ENCODE measurements around the gene SPRR2G. TPM values are rescaled to one million over a fixed set of nuclear protein-coding genes. Genes with fewer than 3 reads are reported as not detected.
"Not testable (repeated sequence)": the region's sequence is repeated elsewhere in the genome, so short reads cannot be mapped to it uniquely, and the experiment has no call there.

The SPRR2G gene
- total and polyA plus RNA-seq, 4 experiments from 2014 or later, result not detected

DNA sequence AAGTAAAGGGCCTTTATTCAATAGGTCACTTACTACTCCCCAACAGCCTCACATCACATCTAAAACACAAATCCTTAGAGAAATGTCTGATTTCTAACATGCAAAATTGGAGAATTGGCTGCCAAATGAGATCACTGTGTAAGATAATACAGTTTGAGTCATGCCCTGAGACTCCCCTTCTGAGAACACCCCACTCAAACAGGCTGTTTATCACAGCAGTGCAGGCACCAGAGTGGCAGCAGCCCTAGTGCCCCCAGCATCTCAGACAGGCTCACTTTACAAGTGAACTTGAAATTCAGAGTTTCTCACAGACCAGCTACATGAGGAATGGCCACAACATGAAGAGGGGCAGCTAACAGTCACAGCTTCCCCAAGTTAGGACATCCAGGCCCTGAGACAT lies 35.4 kb downstream of the SPRR2G start:
- H3K27ac Mint-ChIP-seq; H3K27me3 ChIP-seq (ENCODE audit: insufficient read depth, low read length); POLR2A ChIA-PET (ENCODE audit: partially characterized antibody); DNase-seq; H3K36me3 ChIP-seq (ENCODE audit: insufficient read depth, low read length); H3K27ac ChIP-seq (ENCODE audit: low read depth, low read length); H3K9me3 ChIP-seq (ENCODE audit: control insufficient read depth in 1 of 2, low read length in 2 of 2); H3K4me1 ChIP-seq (ENCODE audit: insufficient read depth, low read length); H3K4me1 Mint-ChIP-seq; H3K4me3 ChIP-seq (ENCODE audit: low read length in 2 of 2); CTCF ChIA-PET (ENCODE audit: partially characterized antibody); H3K36me3 Mint-ChIP-seq; intact Hi-C loops (cut with micrococcal nuclease); H3K4me3 Mint-ChIP-seq; H3K9me3 Mint-ChIP-seq: not testable (repeated sequence)
- peaks cover 10 to 15% of the 10 kb centered on the region in 2 donors for H3K27me3 Mint-ChIP-seq

GRCh38 chr1:153113416-153113815 lies 37.3 kb downstream of the SPRR2G start, which contains the start of gene SPRR2F:
Gene SPRR2F, minus strand, starts transcription at chr1:153113516. Its CDS starts 783 bp downstream, at chr1:153112733.
- Mint-ChIP-seq H3K9me3 (peaks cover 0 to 5% (median under 1%) of the 10 kb centered on the region in 8 donors), H3K27me3 (peaks cover 5 to 8% of the 10 kb centered on the region in 2 donors), H3K36me3 (no peaks in the 10 kb centered on the region), H3K27ac (no peak within 1 kb of the TSS), H3K4me3 (no peak within 1 kb of the TSS), H3K4me1 (no peaks in the 10 kb centered on the region)
- Histone ChIP-seq H3K9me3 (ENCODE audit: control insufficient read depth in 1 of 2, low read length in 2 of 2) (no peaks in the 10 kb centered on the region), H3K4me1 (ENCODE audit: insufficient read depth, low read length) (no peaks in the 10 kb centered on the region), H3K27ac (ENCODE audit: low read depth, low read length) (no peak within 1 kb of the TSS), H3K27me3 (ENCODE audit: insufficient read depth, low read length) (no peaks in the 10 kb centered on the region), H3K4me3 (ENCODE audit: low read length in 2 of 2) (no peak within 1 kb of the TSS), H3K36me3 (ENCODE audit: insufficient read depth, low read length) (no peaks in the 10 kb centered on the region)
- intact Hi-C loops (cut with micrococcal nuclease), result no loop called here
- POLR2A ChIA-PET (ENCODE audit: partially characterized antibody), result no interaction called here
- CTCF ChIA-PET (ENCODE audit: partially characterized antibody), result no interaction called here
- no peak for DNase-seq

DNA sequence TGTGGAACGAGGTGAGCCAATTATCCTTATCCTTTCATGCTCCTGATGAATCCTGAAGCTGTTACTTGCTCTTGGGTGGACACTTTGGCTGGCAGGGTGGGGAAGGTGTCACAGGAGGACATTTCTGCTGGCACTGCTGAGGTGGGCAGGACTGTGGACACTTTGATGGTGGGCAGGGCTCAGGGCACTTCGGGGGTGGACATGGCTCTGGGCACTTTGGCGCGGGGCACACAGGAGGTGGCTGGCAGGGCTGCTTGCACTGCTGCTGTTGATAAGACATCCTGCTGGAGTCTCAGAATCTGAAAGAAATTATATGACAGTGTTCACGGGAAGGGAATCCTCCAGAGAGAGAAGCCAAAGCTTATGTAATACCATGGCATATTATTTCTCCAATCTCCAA lies 38.2 kb downstream of the SPRR2G start:
- H3K4me3 Mint-ChIP-seq; POLR2A ChIA-PET (ENCODE audit: partially characterized antibody); H3K36me3 ChIP-seq (ENCODE audit: insufficient read depth, low read length); H3K4me1 Mint-ChIP-seq; H3K27me3 ChIP-seq (ENCODE audit: insufficient read depth, low read length); H3K4me3 ChIP-seq (ENCODE audit: low read length in 2 of 2); H3K4me1 ChIP-seq (ENCODE audit: insufficient read depth, low read length); H3K9me3 ChIP-seq (ENCODE audit: control insufficient read depth in 1 of 2, low read length in 2 of 2); H3K27ac Mint-ChIP-seq; CTCF ChIA-PET (ENCODE audit: partially characterized antibody); H3K27ac ChIP-seq (ENCODE audit: low read depth, low read length); H3K36me3 Mint-ChIP-seq; H3K27me3 Mint-ChIP-seq; H3K9me3 Mint-ChIP-seq; intact Hi-C loops (cut with micrococcal nuclease); DNase-seq: not testable (repeated sequence)

GRCh38 chr1:153100245-153100644 lies 50.4 kb downstream of the SPRR2G start:
- no peak overlapping the region for H3K4me3 Mint-ChIP-seq
- no peaks in the 10 kb centered on the region for H3K4me1 ChIP-seq (ENCODE audit: insufficient read depth, low read length)
- no peak overlapping the region for H3K27ac Mint-ChIP-seq
- POLR2A ChIA-PET (ENCODE audit: partially characterized antibody), result no interaction called here
- intact Hi-C loops (cut with micrococcal nuclease), result no loop called here
- H3K27me3 ChIP-seq (ENCODE audit: insufficient read depth, low read length), result peaks cover 8% of the 10 kb centered on the region
- H3K4me3 ChIP-seq (ENCODE audit: low read length in 2 of 2), result no peak overlapping the region
- H3K9me3 Mint-ChIP-seq, result peaks cover 0 to 3% (median 0%) of the 10 kb centered on the region in 8 donors
- no peaks in the 10 kb centered on the region for H3K36me3 Mint-ChIP-seq
- H3K27ac ChIP-seq (ENCODE audit: low read depth, low read length), result no peak overlapping the region
- H3K27me3 Mint-ChIP-seq, result peaks cover 10 to 20% of the 10 kb centered on the region in 2 donors
- H3K9me3 ChIP-seq (ENCODE audit: control insufficient read depth in 1 of 2, low read length in 2 of 2), result no peaks in the 10 kb centered on the region
- no peak for DNase-seq
- CTCF ChIA-PET (ENCODE audit: partially characterized antibody), result no interaction called here
- H3K36me3 ChIP-seq (ENCODE audit: insufficient read depth, low read length), result no peaks in the 10 kb centered on the region
- H3K4me1 Mint-ChIP-seq, result no peaks in the 10 kb centered on the region

Other genes with a start within 250 kb of the SPRR2G start
- gene IVL, start 242.3 kb downstream of the SPRR2G start, total RNA-seq, result not detected
- gene IVL, start 242.3 kb downstream of the SPRR2G start, polyA plus RNA-seq, result not detected
- gene SPRR5, start 203.7 kb downstream of the SPRR2G start, total RNA-seq, result not detected
- not detected for gene SPRR5, start 203.7 kb downstream of the SPRR2G start, polyA plus RNA-seq
- gene SPRR4, start 180.2 kb downstream of the SPRR2G start, total RNA-seq, result not detected
- not detected for gene SPRR4, start 180.2 kb downstream of the SPRR2G start, polyA plus RNA-seq
- not detected for gene SPRR1A, start 166.8 kb downstream of the SPRR2G start, total RNA-seq
- gene SPRR1A, start 166.8 kb downstream of the SPRR2G start, polyA plus RNA-seq, result not detected
- not detected for gene SPRR3, start 149.1 kb downstream of the SPRR2G start, total RNA-seq
- not detected for gene SPRR3, start 149.1 kb downstream of the SPRR2G start, polyA plus RNA-seq
- not detected for gene SPRR1B, start 119.7 kb downstream of the SPRR2G start, total RNA-seq
- not detected for gene SPRR1B, start 119.7 kb downstream of the SPRR2G start, polyA plus RNA-seq
- not detected for gene SPRR2D, start 109.8 kb downstream of the SPRR2G start, total RNA-seq
- not detected for gene SPRR2D, start 109.8 kb downstream of the SPRR2G start, polyA plus RNA-seq
- gene SPRR2A, start 93.4 kb downstream of the SPRR2G start, total RNA-seq, result not detected
- not detected for gene SPRR2A, start 93.4 kb downstream of the SPRR2G start, polyA plus RNA-seq
- not detected for gene SPRR2B, start 79.3 kb downstream of the SPRR2G start, total RNA-seq
- gene SPRR2B, start 79.3 kb downstream of the SPRR2G start, polyA plus RNA-seq, result not detected
- gene SPRR2E, start 56.4 kb downstream of the SPRR2G start, total RNA-seq, result not detected
- not detected for gene SPRR2E, start 56.4 kb downstream of the SPRR2G start, polyA plus RNA-seq
- not detected for gene SPRR2F, start 37.4 kb downstream of the SPRR2G start, total RNA-seq
- not detected for gene SPRR2F, start 37.4 kb downstream of the SPRR2G start, polyA plus RNA-seq
- not detected for gene LELP1, start 52.5 kb upstream of the SPRR2G start, total RNA-seq
- gene LELP1, start 52.5 kb upstream of the SPRR2G start, polyA plus RNA-seq, result not detected
- not detected for gene PRR9, start 66.7 kb upstream of the SPRR2G start, total RNA-seq
- gene PRR9, start 66.7 kb upstream of the SPRR2G start, polyA plus RNA-seq, result not detected
- not detected for gene LORICRIN, start 108.8 kb upstream of the SPRR2G start, total RNA-seq
- gene LORICRIN, start 108.8 kb upstream of the SPRR2G start, polyA plus RNA-seq, result not detected
- not detected for gene PGLYRP3, start 162.1 kb upstream of the SPRR2G start, total RNA-seq
- gene PGLYRP3, start 162.1 kb upstream of the SPRR2G start, polyA plus RNA-seq, result not detected
- not detected for gene PGLYRP4, start 198.0 kb upstream of the SPRR2G start, total RNA-seq
- gene PGLYRP4, start 198.0 kb upstream of the SPRR2G start, polyA plus RNA-seq, result not detected
- 1 to 10 TPM; 7.4 to 7.7 TPM for gene S100A9, start 207.0 kb upstream of the SPRR2G start, total RNA-seq
- gene S100A9, start 207.0 kb upstream of the SPRR2G start, polyA plus RNA-seq, result 10 to 100 TPM in 1 of 2 donors, 1 to 10 TPM in 1; 8.0 to 11.6 TPM
- not detected for gene S100A12, start 224.7 kb upstream of the SPRR2G start, total RNA-seq
- gene S100A12, start 224.7 kb upstream of the SPRR2G start, polyA plus RNA-seq, result under 1 TPM in 1 of 2 donors, not detected in 1; 0.95 TPM
- gene S100A8, start 240.2 kb upstream of the SPRR2G start, total RNA-seq, result under 1 TPM in 1 of 2 experiments, not detected in 1; 0.73 TPM
- gene S100A8, start 240.2 kb upstream of the SPRR2G start, polyA plus RNA-seq, result 1 to 10 TPM; 1.6 to 4.0 TPM

Data from CD4-positive, alpha-beta memory T cell (primary cell).